Activated CD4-positive, CD25-positive, alpha-beta regulatory T cell treated with anti-CD3 and anti-CD28 coated beads, Interleukin-2, amount 50 U/mL, for 72 hours (primary cell): ENCODE measurements around the gene KANSL1L.

Experiments used
- DNase-seq: peaks from one replicate; pipeline ENCODE4 v3.0.0; 2021

Gene KANSL1L

GRCh38 chr2:209985874-209986273 lies 185.3 kb downstream of the KANSL1L start:
- no peak for DNase-seq

DNA sequence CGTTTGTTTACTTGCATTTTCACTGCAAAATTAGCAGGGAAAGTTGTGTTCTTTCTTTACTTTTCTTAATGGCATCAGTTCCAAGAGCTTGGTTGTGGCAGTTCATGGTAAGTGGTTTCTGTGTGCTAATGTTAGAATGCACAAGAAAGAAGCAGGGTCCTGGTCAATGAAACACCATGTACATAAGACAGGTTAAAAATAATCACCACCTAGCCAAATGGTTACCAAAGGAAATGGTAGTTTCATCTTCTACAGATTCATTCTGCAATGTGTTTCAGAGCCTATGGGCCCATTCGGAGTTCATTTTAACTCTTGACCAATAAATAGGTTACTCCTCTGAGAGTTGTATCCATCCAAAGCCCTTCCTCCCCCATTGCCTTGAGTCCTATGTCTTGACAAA lies 186.9 kb downstream of the KANSL1L start:
- DNase-seq: no peak

- DNase-seq: no peak
Observed at GRCh38 chr2:209977386-209978239, 193.6 kb downstream of the KANSL1L start.

DNA sequence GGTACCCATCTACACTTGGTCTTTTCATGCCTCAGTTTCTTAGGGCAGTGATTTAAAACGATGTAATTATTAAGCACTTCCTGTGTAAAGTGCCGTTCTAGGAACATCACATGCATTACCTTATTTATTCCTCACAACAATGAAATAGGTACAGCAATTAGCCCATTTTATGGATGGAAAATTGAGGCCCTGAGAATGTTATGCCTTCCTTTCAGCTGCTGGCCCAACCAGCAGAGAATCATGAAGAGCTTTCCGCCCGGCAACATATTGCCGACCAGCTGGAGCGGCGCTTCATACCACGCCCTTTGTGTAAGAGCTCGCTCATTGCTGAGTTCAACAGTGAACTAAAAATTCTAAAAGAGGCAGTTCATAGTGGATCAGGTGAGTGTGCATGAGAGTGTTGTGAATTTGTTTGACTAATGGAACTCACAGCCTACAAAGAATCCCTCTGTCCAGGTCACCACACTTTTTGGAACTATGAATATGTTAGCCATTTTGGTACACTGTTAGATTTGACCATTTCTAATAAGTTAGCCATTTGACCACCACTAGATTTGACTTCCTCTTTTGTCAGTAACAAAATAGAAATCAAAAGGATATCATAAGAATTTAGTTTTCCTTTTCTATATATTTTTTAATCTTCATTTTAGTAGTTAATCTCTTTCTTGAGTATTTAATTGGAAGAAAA lies 194.4 kb downstream of the KANSL1L start:
- no peak for DNase-seq

- DNase-seq: no peak
Observed at GRCh38 chr2:209974576-209974975, 196.6 kb downstream of the KANSL1L start.

GRCh38 chr2:209973328-209973727 lies 197.9 kb downstream of the KANSL1L start:
- DNase-seq: no peak
